ENCODE measurements around the gene CDK7. TPM values are rescaled to one million over a fixed set of nuclear protein-coding genes. Genes with fewer than 3 reads are reported as not detected.
"Not testable (repeated sequence)": the region's sequence is repeated elsewhere in the genome, so short reads cannot be mapped to it uniquely, and the experiment has no call there.

Gene CDK7
- total RNA-seq, 1 donor: 50.8 TPM

GRCh38 chr5:69219939-69220338 is 14.7 kb upstream of the CDK7 start:
- DNase-seq (ENCODE audit: low read depth): no peak
- TF ChIP-seq, protein P1, sequence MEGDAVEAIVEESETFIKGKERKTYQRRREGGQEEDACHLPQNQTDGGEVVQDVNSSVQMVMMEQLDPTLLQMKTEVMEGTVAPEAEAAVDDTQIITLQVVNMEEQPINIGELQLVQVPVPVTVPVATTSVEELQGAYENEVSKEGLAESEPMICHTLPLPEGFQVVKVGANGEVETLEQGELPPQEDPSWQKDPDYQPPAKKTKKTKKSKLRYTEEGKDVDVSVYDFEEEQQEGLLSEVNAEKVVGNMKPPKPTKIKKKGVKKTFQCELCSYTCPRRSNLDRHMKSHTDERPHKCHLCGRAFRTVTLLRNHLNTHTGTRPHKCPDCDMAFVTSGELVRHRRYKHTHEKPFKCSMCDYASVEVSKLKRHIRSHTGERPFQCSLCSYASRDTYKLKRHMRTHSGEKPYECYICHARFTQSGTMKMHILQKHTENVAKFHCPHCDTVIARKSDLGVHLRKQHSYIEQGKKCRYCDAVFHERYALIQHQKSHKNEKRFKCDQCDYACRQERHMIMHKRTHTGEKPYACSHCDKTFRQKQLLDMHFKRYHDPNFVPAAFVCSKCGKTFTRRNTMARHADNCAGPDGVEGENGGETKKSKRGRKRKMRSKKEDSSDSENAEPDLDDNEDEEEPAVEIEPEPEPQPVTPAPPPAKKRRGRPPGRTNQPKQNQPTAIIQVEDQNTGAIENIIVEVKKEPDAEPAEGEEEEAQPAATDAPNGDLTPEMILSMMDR (IDR thresholded peaks at IDR 0.05; ENCODE audit: insufficient read depth, low read length): no peak
- no peak overlapping the region for H3K4me3 ChIP-seq (ENCODE audit: low read depth, low read length)

- not testable (repeated sequence) for H3K4me3 ChIP-seq (ENCODE audit: low read depth, low read length); DNase-seq (ENCODE audit: low read depth)
These were observed 14.3 kb upstream of the CDK7 start for GRCh38 chr5:69220371-69220770.

- not testable (repeated sequence) for H3K4me3 ChIP-seq (ENCODE audit: low read depth, low read length); DNase-seq (ENCODE audit: low read depth)
These were observed 13.9 kb upstream of the CDK7 start for GRCh38 chr5:69220833-69221232.

DNA sequence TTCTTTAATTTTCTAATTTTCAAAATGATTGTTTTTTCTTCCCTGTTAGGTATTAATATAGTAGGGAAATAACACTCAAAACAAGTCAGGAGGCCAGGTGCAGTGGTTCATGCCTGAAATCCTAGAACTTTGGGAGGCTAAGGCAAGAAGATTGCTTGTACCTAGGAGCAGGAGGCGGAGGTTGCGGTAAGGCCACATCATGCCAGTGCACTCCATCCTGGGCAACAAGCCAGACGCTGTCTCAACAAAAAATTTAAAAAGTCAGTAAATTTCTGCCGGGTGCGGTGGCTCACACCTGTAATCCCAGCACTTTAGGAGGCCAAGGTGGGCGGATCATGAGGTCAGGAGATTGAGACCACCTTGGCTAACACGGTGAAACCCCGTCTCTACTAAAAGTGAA is 10.2 kb upstream of the CDK7 start:
- TF ChIP-seq, protein P1 (IDR thresholded peaks at IDR 0.05; ENCODE audit: insufficient read depth, low read length): no peak
- no peak for DNase-seq (ENCODE audit: low read depth)
- no peak overlapping the region for H3K4me3 ChIP-seq (ENCODE audit: low read depth, low read length)

GRCh38 chr5:69225860-69226259 is 8.8 kb upstream of the CDK7 start:
- no peak for DNase-seq (ENCODE audit: low read depth)
- TF ChIP-seq, protein P1 (IDR thresholded peaks at IDR 0.05; ENCODE audit: insufficient read depth, low read length): no peak
- no peak overlapping the region for H3K4me3 ChIP-seq (ENCODE audit: low read depth, low read length)

DNA sequence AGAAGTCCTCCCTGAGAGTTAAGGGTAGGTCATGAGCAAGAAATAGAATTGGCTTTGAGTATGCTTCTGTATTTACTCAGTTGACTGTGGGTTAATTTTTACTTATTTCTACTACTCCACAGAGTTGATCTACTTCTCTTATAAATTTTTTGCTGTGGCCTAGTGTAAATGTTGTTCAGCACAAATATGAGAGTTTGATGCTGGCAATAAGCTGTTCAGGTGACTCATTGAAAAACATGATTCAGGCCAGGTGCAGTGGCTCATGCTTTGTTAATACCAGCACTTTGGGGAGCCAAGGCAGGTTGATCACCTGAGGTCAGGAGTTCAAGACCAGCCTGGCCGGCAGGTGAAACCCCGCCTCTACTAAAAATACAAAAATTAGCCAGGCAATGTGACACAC is 4.5 kb upstream of the CDK7 start:
- H3K4me3 ChIP-seq (ENCODE audit: low read depth, low read length): no peak overlapping the region

DNA sequence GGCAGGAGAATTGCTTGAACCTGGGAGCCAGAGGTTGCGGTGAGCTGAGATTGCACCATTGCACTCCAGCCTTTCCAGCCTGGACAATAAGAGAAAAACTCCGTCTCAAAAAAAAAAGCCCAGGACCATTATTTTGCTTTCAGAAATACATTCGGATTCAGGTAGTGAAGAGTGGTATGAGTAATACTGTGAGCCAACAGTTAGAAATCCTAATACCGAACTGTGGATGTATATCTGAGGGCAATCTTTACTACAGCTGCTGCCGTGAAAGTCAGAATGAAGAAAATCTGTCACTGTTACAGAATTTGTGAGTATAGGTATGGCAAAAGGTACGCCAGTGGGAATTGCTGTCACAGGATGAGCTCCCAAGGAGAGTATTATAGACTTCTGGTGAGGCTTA is 3.4 kb upstream of the CDK7 start:
- TF ChIP-seq, protein P1 (IDR thresholded peaks at IDR 0.05; ENCODE audit: insufficient read depth, low read length): no peak
- H3K4me3 ChIP-seq (ENCODE audit: low read depth, low read length): no peak overlapping the region
- no peak for DNase-seq (ENCODE audit: low read depth)

More for the DNA sequence above, 4.5 kb upstream of the CDK7 start:
- no peak for DNase-seq (ENCODE audit: low read depth)
- TF ChIP-seq, protein P1 (IDR thresholded peaks at IDR 0.05; ENCODE audit: insufficient read depth, low read length): no peak

DNA sequence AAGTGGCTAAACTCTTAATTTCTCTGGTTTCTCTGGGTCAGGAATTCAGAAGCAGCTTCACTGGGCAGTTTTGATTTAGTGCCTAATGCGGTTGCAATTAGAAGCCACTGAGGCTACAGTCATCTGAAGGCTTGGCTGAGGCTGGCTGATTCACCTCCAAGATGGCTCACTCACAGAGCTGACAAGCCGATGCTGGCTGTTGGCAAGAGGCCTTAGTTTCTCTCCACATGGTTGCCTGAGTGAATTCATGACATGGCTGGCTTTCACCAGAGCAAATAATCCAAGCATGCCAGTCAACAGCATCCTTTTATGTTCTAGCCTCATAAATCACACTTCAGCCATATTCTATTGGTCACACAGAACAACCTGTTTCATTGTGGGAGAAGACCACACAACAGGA is 2.8 kb upstream of the CDK7 start:
- TF ChIP-seq, protein P1 (IDR thresholded peaks at IDR 0.05; ENCODE audit: insufficient read depth, low read length): no peak
- DNase-seq (ENCODE audit: low read depth): no peak
- no peak overlapping the region for H3K4me3 ChIP-seq (ENCODE audit: low read depth, low read length)

DNA sequence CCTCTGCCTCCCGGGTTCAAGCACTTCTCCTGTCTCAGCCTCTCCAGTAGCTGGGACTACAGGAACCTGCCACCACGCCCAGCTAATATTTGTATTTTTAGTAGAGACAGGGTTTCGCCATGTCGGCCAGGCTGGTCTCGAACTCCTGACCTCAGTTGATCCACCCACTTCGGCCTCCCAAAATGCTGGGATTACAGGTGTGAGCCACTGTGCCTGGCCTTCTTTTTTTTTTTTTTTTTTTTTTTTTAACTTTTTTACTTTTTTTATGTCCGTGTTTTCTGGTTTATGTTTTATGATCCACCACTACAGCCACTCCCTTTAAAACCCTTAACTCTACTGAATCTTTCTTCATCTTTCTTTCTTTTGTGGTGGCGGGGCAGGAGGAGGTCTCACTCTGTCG is 2.0 kb downstream of the CDK7 start:
- H3K4me3 ChIP-seq (ENCODE audit: low read depth, low read length); DNase-seq (ENCODE audit: low read depth): not testable (repeated sequence)
